Erythroblast (primary cell): ENCODE measurements around the gene MRPL51.
A peak's percentile ranks its signal among the peaks of the same experiment; 100 is the strongest.

Experiments used
- GATA1 ChIP-seq: IDR thresholded peaks from 2 replicates; pipeline ENCODE4 v1.6.1; 2011; ENCODE audit warnings: low read depth, mild to moderate bottlenecking, control low read depth, low read length, moderate library complexity
- POLR2A ChIP-seq: IDR thresholded peaks from 2 replicates; pipeline ENCODE4 v1.6.1; 2011; ENCODE audit warnings: mild to moderate bottlenecking, low read length

DNA sequence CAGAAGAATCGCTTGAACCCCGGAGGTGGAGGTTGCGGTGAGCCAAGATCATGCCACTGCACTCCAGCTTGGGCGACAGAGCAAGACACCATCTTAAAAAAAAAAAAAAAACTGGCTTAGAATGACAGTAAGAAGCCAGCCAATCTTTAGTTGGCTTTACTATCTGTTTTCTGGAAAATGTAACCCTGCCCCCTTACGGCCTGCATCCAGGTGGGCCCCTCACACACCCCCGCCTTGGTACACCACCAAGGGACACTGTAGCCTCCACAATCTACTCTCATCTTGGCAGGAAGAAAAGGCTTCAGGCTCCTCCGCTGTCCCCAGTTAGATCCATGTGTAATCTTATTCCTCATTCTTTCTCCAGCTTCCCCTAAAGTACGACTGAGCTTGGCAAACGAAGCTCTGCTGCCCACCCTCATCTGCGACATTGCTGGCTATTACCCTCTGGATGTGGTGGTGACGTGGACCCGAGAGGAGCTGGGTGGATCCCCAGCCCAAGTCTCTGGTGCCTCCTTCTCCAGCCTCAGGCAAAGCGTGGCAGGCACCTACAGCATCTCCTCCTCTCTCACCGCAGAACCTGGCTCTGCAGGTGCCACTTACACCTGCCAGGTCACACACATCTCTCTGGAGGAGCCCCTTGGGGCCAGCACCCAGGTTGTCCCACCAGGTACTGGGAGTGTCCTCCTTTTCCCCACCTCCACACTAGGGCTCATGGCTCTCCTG lies 34.6 kb downstream of the MRPL51 start:
- TF ChIP-seq POLR2A (peak; percentile 46), GATA1 (no peak)
